Epithelial cell of esophagus (primary cell): ENCODE data around the gene ST8SIA6.

Experiments
- DNase-seq: peaks from one replicate; pipeline ENCODE4 v3.0.0; 2010; ENCODE audit warnings: low read depth
- H3K4me3 ChIP-seq: 2 replicates; pipeline ENCODE4 v1.5.1; 2011; ENCODE audit warnings: mild to moderate bottlenecking, low read length, control low read depth
- TF ChIP-seq, protein P1 (sequence below): IDR thresholded peaks from 2 replicates; pipeline ENCODE4 v1.5.1; 2011; ENCODE audit warnings: low read depth, mild to moderate bottlenecking, low read length, control low read depth, inconsistent platforms; ENCODE audit not compliant: insufficient read depth; ENCODE audit errors: missing control alignments

Gene ST8SIA6

DNA sequence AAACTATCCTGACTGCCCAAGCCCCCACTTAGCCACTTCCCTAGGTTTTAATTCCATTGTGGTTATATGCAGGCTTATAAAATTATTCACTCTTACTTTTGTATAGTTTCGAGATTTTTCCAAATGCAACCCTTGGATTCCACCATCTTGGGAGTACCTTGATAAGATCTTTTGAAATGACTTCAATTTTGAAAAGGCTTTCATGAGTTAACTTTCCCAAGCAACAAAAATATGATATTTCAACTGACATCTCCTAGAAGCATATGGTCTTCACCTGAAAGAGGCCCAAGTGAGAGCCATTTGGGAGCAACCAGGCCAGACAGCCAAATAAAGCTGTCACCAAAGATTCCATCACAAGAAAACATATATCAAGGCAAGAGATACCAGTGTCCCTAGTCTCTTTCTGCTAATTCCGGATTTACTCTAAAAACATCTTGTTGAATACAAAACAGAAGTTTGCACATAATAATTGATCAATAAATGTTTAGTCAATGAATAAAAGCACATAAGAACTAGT is 1.7 kb upstream of the ST8SIA6 start:
- DNase-seq, result no peak
- H3K4me3 ChIP-seq, result no peak overlapping the region
- TF ChIP-seq, protein P1, sequence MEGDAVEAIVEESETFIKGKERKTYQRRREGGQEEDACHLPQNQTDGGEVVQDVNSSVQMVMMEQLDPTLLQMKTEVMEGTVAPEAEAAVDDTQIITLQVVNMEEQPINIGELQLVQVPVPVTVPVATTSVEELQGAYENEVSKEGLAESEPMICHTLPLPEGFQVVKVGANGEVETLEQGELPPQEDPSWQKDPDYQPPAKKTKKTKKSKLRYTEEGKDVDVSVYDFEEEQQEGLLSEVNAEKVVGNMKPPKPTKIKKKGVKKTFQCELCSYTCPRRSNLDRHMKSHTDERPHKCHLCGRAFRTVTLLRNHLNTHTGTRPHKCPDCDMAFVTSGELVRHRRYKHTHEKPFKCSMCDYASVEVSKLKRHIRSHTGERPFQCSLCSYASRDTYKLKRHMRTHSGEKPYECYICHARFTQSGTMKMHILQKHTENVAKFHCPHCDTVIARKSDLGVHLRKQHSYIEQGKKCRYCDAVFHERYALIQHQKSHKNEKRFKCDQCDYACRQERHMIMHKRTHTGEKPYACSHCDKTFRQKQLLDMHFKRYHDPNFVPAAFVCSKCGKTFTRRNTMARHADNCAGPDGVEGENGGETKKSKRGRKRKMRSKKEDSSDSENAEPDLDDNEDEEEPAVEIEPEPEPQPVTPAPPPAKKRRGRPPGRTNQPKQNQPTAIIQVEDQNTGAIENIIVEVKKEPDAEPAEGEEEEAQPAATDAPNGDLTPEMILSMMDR, result no peak

GRCh38 chr10:17455015-17455520 is 673 bp upstream of the ST8SIA6 start:
- no peak for DNase-seq
- no peak overlapping the region for H3K4me3 ChIP-seq
- TF ChIP-seq, protein P1, result no peak

DNA sequence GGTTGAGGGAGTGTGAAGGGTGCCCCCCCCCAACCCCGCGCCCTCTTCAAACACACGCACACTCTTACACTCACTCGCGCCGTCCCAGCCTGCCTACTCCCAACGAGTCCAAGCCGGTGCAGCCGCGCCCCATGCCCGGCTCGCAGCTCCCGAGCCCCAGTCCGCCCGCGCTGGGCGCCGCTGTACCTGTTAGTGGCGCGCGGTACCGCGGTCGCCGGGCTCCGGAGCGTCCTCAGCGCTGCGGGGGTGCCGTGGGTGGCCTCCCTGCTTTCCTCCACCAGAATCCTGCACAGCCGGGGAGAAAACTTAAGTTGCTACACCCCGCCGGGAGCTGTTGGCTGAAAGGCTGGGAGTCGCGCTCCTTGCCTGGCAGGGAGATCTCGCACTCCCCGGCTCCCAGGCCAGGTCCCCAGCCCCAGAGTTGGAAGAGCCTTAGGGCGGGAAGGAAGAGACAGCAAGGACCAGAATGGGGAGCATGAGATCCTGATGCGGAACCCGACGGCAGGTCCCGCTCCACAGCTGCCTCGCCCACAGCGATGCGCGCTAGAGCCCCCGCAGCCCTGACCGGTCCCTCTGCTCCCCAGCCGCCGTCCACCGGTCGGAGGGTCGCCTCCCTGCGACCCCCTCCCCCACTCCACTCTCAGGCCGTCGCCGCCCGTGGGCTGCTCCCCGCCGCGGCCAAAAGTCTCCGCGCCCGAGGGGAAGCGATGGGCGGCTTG is 863 bp downstream of the ST8SIA6 start:
- H3K4me3 ChIP-seq, result peak overlapping the region; percentile 46
- peak; percentile 78 for DNase-seq
- TF ChIP-seq, protein P1, result no peak

GRCh38 chr10:17453035-17453372 is 1.4 kb downstream of the ST8SIA6 start:
- no peak overlapping the region for H3K4me3 ChIP-seq
- TF ChIP-seq, protein P1, result no peak
- DNase-seq, result no peak

DNA sequence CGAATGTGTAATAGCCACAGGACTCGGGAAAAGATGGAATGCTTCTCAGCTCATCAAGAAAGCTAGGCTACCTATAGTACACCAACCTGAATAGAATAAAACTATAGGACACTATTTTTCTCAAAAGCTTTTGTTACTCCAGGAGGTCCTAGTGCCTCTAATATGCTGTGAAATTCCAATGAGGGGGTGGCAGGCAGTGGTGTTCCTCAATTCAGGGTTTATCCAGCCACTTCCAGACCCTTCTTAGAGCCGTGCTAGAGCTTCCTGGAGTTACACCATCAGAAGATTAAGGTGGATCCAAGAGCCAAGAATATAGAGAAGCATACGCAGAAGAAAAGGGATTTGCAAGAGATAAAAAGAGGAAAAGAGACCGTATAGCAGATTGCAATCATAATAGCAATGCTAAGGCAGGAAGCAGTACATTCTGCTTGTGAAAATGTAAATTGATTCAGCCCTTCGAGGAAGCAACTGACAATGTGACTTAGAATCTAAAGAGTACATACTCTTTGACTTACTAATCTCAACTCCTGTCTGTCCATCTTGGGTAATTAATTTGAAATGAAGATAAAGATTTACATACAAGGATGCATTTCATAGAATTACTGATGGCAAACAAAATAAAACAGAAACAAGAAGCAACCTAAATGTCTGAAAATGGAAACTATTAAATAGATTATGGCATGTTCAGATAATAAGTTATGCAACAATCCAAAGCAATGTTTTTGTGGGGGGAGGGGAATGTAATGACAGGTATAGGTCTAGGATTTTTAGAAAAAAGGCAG is 2.1 kb downstream of the ST8SIA6 start:
- TF ChIP-seq, protein P1, result no peak
- H3K4me3 ChIP-seq, result no peak overlapping the region
- no peak for DNase-seq

DNA sequence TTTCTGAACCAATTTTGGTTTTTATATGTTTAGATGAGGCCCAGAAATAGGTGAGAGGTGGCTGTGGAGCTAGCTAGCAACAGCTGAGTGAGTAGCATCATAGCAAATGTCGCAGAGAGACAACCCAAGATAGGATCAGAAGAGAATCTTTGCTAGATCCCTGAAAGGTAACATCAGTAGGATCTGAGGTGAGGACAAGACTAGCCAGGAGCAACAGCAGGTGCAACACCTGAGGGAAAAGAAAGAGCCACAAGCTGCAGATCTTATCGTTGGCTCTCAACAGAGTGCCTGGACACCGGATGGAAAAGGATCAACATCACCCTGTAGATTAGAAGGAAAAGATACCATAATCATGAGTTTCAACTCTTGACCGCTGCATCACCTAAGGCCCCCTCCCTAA is 4.4 kb downstream of the ST8SIA6 start:
- no peak for DNase-seq
- H3K4me3 ChIP-seq, result no peak overlapping the region
- TF ChIP-seq, protein P1, result no peak
